Stimulated activated CD4-positive, alpha-beta T cell treated with anti-CD3 and anti-CD28 coated beads, Interleukin-12 subunit alpha, Interleukin-12 subunit beta, amount 100 ng/mL, for 4 hours (primary cell): Measurements from ENCODE around the gene TLE4.
A peak's percentile ranks its signal among the peaks of the same experiment; 100 is the strongest.

Source experiments
- DNase-seq: peaks from one replicate; pipeline ENCODE4 v3.0.0-alpha.2; 2020

TLE4 gene

DNA sequence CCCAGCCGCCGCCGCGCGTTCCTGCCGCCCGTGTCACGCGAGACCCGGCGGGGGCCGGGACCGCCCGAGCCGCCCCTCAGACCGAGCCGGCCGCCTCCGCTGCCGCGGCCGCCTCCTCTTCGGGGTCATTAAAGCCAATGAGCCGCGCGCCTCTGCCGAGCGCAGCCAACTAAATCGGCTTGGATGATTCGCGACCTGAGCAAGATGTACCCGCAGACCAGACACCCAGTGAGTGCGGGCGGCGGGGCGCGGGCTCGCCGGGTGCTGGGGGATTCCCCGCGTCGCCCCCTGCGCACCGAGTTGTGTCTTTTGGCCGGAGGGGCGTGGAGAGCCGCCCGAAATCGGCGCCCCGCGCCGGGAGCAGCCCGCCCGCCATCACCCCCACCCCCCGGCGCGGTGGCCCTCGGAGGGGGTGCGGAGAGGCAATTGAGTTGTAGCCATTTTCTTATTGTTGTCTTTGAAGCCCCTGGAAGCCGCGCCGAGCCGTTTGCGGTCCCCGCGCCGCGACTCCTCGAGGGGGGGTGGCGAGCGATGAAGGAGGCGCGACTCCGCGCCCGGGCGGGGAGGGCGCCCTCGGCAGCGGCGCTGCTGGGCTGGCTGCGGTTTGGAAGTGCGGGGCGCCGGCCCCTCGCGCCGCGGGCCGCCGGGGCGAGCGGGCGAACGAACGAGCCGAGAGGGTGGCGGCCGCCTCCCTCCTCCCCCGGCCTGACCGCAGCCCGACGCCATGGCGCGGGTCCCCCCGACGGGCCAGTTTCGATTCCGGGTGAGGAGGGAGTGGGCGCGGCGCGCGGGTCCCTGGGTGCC is 1.0 kb downstream of the TLE4 start:
- DNase-seq: peak; percentile 47

DNA sequence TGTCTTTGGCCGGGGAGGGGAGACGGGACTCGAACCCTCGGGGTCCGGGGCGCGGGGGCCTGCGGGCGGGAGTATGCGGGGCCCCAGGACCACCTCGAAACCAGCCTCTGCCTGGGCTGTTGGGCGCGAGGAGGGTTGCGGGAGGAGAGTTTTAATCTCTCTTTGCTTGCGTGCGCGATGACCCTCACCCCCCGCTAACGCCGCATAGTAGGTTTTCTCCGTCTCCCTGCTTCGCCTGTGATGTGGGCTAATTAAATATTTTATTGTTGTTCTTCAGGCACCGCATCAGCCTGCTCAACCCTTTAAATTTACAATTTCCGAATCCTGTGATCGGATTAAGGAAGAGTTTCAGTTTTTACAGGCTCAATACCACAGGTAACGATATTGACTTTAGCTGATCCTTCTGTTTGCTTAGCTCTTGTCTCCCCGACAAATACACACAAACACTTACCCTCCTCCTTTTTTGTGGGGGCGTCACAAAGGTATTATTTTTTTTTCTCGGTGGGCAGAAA is 1.7 kb downstream of the TLE4 start:
- no peak for DNase-seq

DNA sequence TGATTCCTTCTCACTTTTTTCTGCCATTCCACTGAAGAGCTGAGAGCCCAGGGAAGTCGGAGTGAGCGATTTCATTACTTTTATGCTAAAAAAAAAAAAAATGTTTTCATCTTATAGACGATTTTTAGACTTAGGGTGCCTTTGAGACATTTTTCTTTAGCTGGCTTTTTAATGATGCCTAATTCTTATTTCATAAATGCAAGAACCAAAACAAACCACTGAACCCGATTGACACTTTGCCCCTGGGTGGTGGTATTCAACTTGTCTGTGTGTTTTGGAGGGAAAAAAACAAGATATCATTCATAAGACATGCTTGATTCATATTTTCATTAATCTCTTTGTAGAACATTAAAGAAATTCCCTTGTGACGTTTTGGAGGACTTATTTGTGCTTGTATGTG is 2.4 kb downstream of the TLE4 start:
- DNase-seq: no peak

DNA sequence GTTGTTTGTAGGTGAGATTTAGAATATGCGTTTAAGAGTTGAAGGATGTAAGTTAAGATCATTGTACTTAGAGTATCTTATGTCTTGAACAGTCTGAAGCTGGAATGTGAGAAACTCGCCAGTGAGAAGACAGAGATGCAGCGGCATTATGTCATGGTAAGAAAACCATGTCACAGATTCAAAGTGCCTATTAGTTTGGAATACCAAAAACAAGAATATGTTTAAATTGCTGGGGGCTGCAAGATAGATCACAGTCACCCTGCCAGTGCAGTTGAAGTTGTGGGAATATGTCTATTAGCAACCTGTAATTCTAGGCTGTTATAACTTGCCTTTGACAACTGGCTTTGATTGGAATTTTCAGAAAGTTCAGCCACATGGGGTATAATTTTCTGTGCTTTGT is 3.0 kb downstream of the TLE4 start:
- no peak for DNase-seq

DNA sequence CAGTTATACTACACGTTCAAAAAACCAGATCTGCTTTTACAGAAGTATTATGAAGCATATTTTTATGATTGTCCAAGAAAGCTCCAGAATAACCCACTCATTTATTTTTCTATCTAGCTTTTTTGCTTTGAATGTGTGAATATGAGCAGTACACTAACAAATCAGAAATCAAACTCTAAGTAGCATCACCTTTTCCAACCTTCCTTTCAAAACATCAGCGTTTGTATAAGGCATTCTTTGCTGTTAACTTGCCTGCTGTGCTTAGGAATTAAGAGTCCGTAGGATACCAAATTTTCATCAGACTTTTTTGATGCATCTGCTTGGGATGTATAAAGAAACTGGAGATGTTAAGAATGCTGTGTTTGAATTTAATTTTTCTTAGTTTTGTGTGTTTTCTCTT is 3.8 kb downstream of the TLE4 start:
- no peak for DNase-seq

DNA sequence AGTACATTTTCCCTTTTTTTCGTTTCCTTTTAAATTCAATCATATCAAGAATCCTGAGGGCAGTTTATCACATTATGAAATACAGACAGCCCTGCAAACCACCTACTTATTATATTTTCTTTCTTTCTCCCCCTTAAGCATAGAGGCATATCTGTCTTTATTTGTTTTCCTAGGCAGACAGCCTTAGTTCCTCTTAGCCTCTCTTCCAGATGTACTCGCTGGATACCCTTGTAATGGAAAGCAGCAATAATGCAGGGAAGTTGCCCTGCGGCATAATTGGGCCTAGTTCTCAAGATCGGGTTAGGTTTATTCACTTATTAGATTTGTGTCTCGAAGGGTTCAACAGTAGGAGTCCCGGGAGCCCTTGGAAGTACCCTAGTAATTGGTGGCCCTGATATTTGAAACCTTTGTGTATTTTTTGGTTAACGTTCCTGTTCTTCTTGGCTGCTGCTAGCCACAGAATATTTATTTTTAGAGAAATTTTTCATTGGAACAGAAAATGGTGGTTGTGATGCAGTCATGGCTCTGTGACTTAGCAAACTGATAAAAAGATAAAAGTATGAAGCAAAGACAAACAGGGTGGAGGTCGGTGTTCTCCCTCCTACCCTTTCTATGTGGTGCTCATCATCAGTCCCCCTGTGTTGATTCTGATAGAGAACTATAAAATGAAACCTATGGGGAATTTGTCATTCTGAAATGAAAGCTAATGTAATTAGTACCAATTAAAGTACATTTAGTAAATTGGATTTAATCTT is 6.4 kb downstream of the TLE4 start:
- no peak for DNase-seq

DNA sequence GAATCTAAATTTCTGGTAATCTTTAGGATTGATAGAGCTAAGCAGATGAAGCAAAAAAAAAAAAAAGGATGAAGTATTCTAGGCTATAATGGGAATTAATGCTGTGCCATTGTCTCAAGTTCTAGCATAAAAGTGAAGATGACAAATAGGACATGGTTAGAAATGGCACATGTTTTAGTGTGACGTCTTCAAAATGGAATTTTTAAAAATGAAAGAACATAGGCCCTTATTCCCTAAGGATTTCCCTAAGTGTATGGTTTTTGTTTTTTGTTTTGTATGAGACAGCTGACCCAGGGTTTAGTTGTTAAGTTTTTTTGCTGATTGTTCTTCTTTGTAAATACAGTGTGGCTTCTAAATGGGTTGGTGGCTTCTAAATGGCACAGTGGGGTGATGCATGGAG is 7.1 kb downstream of the TLE4 start:
- no peak for DNase-seq

- no peak for DNase-seq
Measured at GRCh38 chr9:79579624-79580023, 7.9 kb downstream of the TLE4 start.

- DNase-seq: no peak
Measured at GRCh38 chr9:79580055-79580454, 8.3 kb downstream of the TLE4 start.

DNA sequence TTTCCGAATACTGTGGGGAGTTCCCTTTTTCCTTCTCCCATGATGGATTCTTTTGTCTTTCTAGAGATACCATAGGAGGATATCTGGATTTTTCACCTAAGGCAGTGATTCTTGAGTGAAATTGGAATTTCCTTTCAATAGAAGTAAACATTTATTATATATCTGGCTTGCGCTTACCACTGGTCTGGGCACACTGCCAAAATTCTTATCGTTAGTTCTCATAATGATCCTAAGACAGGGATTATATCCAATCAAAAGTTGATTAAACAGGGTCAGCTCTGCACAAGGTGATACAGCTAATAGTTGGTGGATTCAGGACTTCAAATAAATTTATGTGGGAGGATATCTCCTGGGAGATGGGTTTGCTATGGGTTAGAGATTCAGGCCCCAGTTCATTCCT is 9.6 kb downstream of the TLE4 start:
- DNase-seq: no peak

DNA sequence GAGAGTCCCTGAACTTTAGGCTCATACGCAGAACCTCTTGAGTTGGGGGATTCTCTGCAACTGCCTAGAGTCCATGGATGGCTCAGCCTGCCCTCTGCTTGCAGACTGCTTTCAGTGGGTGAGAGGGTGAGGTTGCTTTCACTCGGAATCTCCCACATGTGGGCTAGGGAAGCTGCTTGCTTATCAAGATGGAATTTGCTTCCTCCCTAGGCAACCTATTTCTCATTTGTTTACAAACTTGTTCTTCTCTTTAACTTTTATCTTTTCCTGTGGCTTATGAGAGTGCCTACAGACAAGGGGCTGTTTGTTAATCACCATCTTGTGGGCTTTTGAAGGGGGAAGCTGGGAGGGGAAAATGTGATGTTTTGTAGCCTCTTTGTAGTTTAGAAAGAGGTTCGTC is 10.0 kb downstream of the TLE4 start:
- no peak for DNase-seq

DNA sequence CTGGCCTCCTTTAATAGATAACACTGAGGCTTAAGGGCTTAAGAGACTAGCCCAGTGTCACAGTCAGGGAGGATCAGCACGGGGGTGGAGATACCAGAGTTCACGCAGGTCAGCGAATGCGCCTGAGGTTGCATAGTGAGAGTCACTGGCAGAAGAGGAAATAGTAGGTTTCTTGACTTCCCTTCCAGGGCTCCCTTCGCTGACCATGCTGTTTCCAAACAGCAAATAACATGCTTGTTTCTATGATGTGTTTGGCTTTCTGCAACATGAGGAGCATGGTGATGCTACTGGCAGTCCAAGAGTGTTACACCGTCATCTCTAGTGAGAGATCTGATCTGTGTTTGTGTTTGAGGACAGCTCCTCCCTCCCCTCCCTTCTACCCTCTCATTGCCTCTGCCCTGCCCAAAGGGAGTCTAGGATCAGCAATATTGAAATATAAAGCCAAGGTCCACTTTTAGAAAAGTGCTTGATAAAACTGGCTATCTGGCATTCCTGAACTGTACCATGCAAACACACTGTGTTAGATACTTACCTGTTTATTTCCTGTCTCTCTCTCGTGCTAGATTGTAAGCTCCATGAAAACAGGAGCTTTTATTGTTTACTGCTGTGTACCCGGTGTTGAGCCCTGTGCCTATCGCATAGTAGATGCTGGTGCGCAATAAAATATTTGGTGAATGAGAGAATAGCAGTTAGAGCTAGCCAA is 12.3 kb downstream of the TLE4 start:
- DNase-seq: no peak

- DNase-seq: no peak
Measured at GRCh38 chr9:79584655-79584982, 12.9 kb downstream of the TLE4 start.

DNA sequence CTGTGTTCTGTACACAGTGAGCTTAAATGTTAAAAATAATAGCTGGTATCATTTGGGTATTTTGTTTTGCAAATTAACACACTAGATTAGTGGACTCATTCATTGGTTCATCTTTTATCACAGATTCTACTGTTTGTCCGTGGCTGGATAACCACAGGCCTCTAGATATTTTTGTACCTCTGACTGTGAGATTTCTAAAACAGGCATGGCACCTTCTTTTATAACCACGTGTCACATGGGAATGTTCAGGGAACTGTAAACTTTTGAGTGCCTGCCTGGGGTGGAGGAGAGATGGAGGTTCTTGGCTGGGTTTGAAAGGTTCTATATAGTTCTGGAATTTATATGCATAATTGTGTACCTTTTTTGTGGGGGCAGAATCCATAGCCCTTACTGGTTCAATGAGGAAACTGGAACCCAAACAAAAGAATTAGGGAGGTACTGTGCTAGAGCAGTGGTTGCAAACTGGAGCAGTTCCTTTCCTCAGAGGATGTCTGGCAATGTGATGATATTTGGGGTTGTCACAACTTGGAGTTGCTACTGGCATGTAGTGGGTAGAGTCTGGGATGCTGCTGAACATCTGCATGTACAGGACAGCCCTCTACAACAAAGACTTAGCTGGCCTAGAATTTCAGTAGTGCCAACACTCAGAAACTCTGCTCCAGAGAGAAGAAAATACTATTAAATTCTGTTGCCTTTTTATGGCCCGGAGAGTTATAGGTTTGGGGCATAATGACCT is 16.9 kb downstream of the TLE4 start:
- DNase-seq: no peak

DNA sequence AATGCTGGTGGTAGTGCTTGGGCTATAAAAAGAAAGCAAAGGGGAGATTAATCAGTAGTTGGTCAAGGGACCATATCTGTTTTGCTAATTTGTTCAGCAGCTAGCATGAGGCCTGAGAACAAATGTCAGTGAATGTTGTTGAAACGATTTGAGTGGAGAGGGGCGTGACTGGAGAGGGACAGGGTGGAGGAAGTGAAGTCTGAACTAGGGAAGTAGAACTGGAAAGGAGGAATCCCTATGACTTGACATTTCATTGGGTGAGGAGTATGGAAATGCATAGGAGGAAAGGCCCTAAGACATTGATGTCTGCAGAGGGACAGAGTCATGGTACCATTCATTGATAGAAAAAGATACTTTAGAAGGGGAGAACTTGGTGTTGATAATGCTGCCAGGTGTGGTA is 19.7 kb downstream of the TLE4 start:
- no peak for DNase-seq

DNA sequence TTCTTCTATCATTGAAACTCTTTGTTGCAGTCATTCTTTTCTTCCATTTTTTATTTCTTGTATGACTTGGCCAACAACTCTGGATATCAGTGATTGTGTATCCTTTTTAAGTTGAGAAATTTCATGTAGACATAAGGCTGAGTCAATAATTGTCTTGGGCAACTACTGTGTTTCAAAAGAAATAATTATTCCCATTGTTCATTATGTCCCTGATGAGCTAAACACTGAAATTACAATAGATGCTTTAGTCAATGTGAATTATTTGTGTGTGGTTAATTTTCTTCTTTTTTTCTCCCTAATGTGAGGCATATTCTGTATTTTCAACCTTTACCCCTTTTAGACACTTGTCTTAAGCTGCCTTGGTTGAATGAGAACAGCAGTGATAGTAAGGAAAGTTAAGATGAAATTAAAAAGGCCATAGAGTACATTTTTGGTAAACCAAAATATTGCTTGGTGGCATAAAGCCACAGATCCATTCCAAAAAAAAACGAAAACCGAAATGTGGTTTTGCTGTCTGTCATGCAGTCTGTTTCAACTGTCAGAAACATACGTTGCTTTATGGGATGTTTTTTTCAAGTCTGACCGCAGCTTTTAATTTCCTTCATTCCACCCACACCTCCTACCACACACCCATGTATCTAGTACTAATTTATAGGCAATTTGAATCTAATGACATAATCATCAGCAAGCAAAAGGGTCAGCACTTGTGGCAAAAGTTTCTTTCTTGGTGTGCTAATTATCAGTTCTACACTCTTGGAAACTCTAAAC is 21.1 kb downstream of the TLE4 start:
- DNase-seq: no peak

DNA sequence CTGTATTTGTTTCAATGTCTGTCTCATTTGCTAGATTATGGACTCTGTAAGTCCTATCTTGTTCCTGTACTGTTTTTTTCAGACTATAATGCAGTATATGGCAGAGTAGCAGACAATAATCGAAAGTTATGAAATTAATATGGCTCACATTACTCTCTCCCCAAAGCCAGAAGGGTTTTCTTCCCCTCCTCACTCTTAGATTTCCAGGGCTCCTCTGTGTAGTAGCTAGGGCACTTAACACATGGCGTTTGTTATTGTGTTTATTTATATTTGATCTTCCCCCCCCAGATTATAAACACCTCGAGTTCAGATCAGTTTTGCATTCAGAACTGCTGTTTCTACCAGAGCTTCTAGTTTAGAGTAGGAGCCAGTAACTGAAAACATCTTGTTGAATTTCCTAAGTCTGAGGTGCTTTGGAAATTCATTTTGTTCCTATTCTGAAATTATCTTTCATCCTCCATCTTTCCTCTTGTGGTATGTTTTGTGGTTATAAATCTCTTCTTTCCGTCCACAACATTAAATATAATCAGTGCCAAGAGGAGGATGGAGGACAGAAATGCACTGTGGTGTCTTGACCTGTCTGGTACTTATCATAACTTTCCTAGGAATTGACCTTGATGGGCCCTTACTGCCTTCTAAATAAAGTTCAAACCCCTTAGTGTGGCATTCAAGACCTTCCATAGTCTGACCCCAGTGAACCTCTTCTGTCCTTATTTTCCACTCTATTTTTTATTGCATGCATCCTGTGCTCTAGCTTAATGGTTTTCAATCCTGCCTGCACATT is 27.0 kb downstream of the TLE4 start:
- no peak for DNase-seq

DNA sequence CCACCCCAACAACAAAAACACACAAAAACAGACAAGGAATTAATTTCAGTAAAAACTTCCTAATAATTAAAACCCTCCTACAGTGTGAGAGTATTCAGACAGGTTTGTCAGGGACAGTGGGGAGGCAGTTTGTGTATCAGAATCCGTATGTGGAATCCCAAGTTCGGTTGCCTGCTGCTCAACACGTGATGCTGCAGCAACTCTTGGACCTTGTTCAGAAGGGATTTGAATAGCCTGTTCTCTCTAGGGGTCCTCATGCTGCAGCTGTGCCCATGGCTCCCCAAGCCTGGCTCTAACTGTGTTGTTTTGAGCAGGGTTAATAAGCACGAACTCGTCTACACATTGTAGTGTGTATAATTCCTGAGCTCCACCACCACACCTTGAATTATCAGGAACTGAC is 28.7 kb downstream of the TLE4 start:
- DNase-seq: no peak

DNA sequence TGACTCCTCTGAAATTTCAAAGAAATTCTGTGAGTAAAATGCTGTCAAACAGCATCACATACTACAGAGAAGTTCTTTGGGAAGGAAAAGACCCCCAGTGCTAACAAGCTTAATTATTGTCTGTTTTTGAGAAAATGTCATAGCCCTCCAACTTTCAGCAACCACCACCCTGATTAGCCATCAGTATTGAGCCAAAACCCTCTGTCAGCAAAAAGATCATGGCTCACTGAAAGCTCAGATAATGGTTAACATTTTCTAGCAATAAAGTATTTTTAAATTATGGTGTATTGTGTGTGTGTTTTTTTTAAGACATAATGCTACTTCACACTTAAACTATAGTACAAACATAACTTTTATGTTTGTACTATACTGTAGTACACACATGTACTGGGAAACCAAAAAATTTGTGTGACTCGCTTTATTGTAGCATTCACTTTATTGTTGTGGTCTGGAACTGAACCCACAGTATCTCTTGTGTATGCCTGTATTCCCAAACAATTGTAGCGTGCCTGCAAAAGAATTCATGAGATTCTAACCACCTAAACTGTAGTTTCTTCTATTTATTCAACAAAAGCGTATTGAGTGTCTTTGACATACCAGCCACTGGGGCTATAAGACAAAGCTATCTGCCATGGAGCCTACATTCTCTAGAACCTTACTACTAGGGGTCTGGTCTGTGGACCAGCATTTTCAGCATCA is 31.6 kb downstream of the TLE4 start:
- DNase-seq: no peak

GRCh38 chr9:79604149-79604548 is 32.4 kb downstream of the TLE4 start:
- no peak for DNase-seq
